Measurements from ENCODE around the gene NOS3.

GRCh38 chr7:150949971-150950491 is 40.8 kb upstream of the NOS3 start:
- TF ChIP-seq CTCF (IDR thresholded peaks at IDR 0.05 in 4 of 5, conservative IDR thresholded peaks at IDR 0.05 in 1 of 5): no peak
- TF ChIP-seq POLR2A (IDR thresholded peaks at IDR 0.05): no peak
